GM21447 (cell line): ENCODE results near the gene ADAMTSL4.
"Not testable (repeated sequence)": the region's sequence is repeated elsewhere in the genome, so short reads cannot be mapped to it uniquely, and the experiment has no call there.

ENCODE experiments used
- ATAC-seq: cut with Tn5 transposase; IDR thresholded peaks from one replicate; pipeline ENCODE4 v1.9.1; 2021; ENCODE audit not compliant: unreplicated experiment

Gene ADAMTSL4

GRCh38 chr1:150554086-150554452, 4.9 kb downstream of the ADAMTSL4 start:
- ATAC-seq, result no peak

GRCh38 chr1:150555198-150555970, 6.2 kb downstream of the ADAMTSL4 start:
- ATAC-seq, result no peak

GRCh38 chr1:150555971-150556865, 7.0 kb downstream of the ADAMTSL4 start:
- no peak for ATAC-seq

- no peak for ATAC-seq
These were observed 7.9 kb downstream of the ADAMTSL4 start for GRCh38 chr1:150557065-150557600.

GRCh38 chr1:150557813-150558212, 8.6 kb downstream of the ADAMTSL4 start:
- no peak for ATAC-seq

GRCh38 chr1:150558303-150558704, 9.1 kb downstream of the ADAMTSL4 start:
- ATAC-seq, result no peak

- ATAC-seq, result no peak
These were observed 9.8 kb downstream of the ADAMTSL4 start for GRCh38 chr1:150558761-150559655.

- ATAC-seq, result no peak
These were observed 10.4 kb downstream of the ADAMTSL4 start for GRCh38 chr1:150559656-150560010.

- ATAC-seq, result no peak
These were observed 10.8 kb downstream of the ADAMTSL4 start for GRCh38 chr1:150560011-150560438.

GRCh38 chr1:150560576-150561253, 11.5 kb downstream of the ADAMTSL4 start:
- peak; percentile 29 for ATAC-seq

- ATAC-seq, result peak; percentile 18
These were observed 12.2 kb downstream of the ADAMTSL4 start for GRCh38 chr1:150561254-150561973.

GRCh38 chr1:150561974-150562445, 12.8 kb downstream of the ADAMTSL4 start:
- peak; percentile 30 for ATAC-seq

GRCh38 chr1:150562446-150563339, 13.5 kb downstream of the ADAMTSL4 start:
- ATAC-seq, result peak; percentile 35

- peak; percentile 27 for ATAC-seq
These were observed 14.3 kb downstream of the ADAMTSL4 start for GRCh38 chr1:150563340-150564038.

- no peak for ATAC-seq
These were observed 15.1 kb downstream of the ADAMTSL4 start for GRCh38 chr1:150564051-150564991.

GRCh38 chr1:150565240-150565991, 16.2 kb downstream of the ADAMTSL4 start:
- not testable (repeated sequence) for ATAC-seq
